ENCODE data around the gene NAP1L2.
"Not testable (repeated sequence)": the region's sequence is repeated elsewhere in the genome, so short reads cannot be mapped to it uniquely, and the experiment has no call there.

The NAP1L2 gene, protein sequence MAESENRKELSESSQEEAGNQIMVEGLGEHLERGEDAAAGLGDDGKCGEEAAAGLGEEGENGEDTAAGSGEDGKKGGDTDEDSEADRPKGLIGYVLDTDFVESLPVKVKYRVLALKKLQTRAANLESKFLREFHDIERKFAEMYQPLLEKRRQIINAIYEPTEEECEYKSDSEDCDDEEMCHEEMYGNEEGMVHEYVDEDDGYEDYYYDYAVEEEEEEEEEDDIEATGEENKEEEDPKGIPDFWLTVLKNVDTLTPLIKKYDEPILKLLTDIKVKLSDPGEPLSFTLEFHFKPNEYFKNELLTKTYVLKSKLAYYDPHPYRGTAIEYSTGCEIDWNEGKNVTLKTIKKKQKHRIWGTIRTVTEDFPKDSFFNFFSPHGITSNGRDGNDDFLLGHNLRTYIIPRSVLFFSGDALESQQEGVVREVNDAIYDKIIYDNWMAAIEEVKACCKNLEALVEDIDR

GRCh38 chrX:73214426-73215094 lies at the start of gene NAP1L2:
TSS of gene NAP1L2 (minus strand) at chrX:73214851. CDS start at chrX:73214492, 359 bp downstream.
- no peak for DNase-seq

DNA sequence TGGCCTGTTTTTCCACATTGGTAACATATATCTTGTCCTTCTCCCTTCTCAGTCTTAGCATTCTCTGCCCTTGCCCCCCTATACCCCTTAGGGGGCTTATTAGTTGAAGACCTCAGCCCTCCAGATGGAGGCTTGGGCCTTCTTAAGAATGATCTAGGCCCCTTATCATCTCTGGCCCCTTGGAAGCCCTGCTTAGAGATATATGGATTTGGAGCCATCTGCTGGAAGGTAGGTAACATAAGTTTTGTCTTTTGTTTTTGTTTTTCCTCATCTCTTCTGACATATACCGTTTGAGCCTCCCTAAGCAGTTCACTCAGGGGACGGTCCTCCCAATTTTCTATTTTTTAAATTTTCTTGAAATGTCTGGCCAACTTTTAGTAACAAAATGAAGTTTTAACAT lies 48.3 kb upstream of the NAP1L2 start:
- DNase-seq = peak in 1 of 2 experiments; percentile 1
- TF ChIP-seq POLR2A (IDR thresholded peaks at IDR 0.05; ENCODE audit: low read length) = no peak
- no peak for TF ChIP-seq GATA1 (IDR thresholded peaks at IDR 0.05; ENCODE audit: low read depth, low read length)

More at GRCh38 chrX:73214426-73215094, at the start of gene NAP1L2:
- TF ChIP-seq POLR2A (IDR thresholded peaks at IDR 0.05; ENCODE audit: low read length) = no peak

GRCh38 chrX:73239242-73239641 lies 24.6 kb upstream of the NAP1L2 start:
- TF ChIP-seq POLR2A (IDR thresholded peaks at IDR 0.05; ENCODE audit: low read length) (no peak), GATA1 (IDR thresholded peaks at IDR 0.05; ENCODE audit: low read depth, low read length) (no peak)
- no peak for DNase-seq

DNA sequence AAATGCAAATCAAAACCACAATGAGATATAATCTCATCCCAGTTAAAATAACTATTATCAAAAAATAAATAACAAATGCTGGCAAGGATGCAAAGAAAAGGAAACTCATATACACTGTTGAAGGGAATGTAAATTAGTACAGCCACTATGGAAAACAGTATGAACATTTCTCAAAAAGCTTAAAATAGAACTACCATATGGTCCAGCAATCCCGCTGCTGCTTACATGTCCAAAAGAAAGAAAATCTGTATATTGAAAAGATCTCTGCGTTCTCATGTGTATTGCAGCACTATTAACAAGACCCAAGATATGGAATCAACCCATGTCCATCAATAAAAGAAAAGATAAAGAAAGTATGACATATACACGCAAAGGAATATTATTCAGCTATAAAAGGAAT lies 3.0 kb upstream of the NAP1L2 start:
- DNase-seq = no peak
- TF ChIP-seq GATA1 (IDR thresholded peaks at IDR 0.05; ENCODE audit: low read depth, low read length) = no peak
- TF ChIP-seq POLR2A (IDR thresholded peaks at IDR 0.05; ENCODE audit: low read length) = no peak

DNA sequence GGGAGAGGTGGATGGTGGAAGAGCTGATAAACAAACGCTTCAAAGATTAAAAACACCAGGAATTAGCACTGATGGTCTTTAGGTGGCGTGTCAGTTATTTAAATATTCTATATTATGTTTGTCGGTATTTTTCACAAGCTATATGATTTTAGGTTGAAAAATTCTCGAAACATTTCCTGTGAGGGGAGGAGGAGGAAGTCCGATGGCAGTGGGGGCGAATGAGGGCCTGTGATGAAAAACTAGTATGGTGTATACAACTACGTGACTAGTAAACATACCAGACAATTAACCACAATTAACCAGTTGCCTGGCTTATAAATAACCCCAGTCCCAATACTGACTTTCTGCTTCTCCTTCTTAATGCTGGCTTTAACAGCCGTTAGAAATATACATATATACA lies 595 bp upstream of the NAP1L2 start:
- TF ChIP-seq GATA1 (IDR thresholded peaks at IDR 0.05; ENCODE audit: low read depth, low read length) = no peak
- no peak for TF ChIP-seq POLR2A (IDR thresholded peaks at IDR 0.05; ENCODE audit: low read length)
- DNase-seq = no peak

- TF ChIP-seq GATA1 (IDR thresholded peaks at IDR 0.05; ENCODE audit: low read depth, low read length) (no peak), POLR2A (IDR thresholded peaks at IDR 0.05; ENCODE audit: low read length) (no peak)
- DNase-seq = no peak
Measured at GRCh38 chrX:73213734-73214425, 771 bp downstream of the NAP1L2 start.

- TF ChIP-seq POLR2A (IDR thresholded peaks at IDR 0.05; ENCODE audit: low read length) (no peak), GATA1 (IDR thresholded peaks at IDR 0.05; ENCODE audit: low read depth, low read length) (no peak)
- DNase-seq = no peak
Measured at GRCh38 chrX:73206366-73206765, 8.3 kb downstream of the NAP1L2 start.

- TF ChIP-seq GATA1 (IDR thresholded peaks at IDR 0.05; ENCODE audit: low read depth, low read length) (no peak), POLR2A (IDR thresholded peaks at IDR 0.05; ENCODE audit: low read length) (no peak)
- DNase-seq = no peak
Measured at GRCh38 chrX:73182502-73183114, 32.0 kb downstream of the NAP1L2 start.

- DNase-seq = not testable (repeated sequence)
Measured at GRCh38 chrX:73168945-73169344, 45.7 kb downstream of the NAP1L2 start.
